Measurements from ENCODE around the gene GRIP1.

Gene GRIP1

GRCh38 chr12:66365718-66366490 is 313.0 kb downstream of the GRIP1 start:
- no peak for DNase-seq

DNA sequence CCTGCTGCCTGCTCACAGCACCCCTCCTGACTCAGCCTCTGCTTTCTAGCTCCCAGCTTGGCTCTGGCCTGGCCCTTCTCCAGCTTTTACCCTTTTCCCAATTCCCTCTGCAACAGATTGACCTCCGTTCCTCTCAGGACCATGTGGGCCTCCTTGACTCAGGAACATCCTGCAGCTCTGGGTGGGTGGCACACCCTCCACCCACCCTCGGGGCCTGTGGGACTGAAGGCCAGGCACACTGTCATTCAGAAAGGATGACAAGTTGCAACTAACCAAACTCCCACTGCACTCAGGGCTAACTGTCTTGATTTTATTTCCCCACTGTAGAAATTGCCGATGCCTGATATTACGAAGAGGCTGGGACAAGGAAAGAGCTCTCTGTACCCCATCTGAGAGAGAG is 317.2 kb downstream of the GRIP1 start:
- no peak for DNase-seq

- no peak for DNase-seq
Measured at GRCh38 chr12:66359300-66359699, 319.6 kb downstream of the GRIP1 start.

- DNase-seq = no peak
Measured at GRCh38 chr12:66354291-66354690, 324.6 kb downstream of the GRIP1 start.

GRCh38 chr12:66352899-66353298 is 326.0 kb downstream of the GRIP1 start:
- DNase-seq = no peak

- no peak for DNase-seq
Measured at GRCh38 chr12:66352197-66352596, 326.7 kb downstream of the GRIP1 start.

GRCh38 chr12:66351301-66351700 is 327.6 kb downstream of the GRIP1 start:
- DNase-seq = no peak

DNA sequence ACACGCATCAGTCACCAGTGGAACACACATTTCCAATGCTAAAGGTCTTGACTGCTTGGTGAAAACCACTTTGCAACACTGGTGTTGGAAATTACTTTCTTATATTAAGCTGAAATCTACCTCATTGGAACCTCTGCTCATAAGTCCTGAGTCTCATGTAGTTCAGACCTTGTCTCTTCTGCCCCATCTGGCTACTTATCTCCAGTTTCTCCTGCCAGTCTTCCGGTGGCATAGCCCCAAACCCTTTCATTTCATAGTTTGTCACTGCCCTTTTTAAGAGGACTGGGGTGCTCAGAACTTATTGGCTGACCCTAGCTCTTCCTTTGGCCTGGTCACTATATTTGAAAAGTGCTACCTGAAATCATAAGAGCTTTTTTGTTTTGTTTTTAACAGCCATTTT is 332.9 kb downstream of the GRIP1 start:
- DNase-seq = no peak

DNA sequence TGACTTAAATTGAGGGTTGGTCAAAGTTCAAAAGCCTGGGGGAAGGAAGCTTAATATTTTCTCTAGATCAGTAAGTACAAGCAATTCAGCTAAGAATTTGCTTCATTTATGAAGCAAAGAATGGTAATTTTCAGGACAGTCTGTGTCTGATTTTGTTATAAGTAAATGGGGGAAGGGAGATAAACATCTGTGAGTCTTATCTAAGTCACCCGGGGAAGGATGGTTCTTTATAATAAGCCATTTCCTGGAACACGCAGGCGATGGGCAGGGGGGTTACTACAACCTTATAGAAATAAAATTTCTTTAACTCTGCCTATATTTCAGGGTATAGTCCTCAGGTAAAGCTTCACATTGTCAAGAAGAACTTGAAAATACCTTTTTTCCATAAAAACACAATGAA is 333.7 kb downstream of the GRIP1 start:
- DNase-seq = no peak

DNA sequence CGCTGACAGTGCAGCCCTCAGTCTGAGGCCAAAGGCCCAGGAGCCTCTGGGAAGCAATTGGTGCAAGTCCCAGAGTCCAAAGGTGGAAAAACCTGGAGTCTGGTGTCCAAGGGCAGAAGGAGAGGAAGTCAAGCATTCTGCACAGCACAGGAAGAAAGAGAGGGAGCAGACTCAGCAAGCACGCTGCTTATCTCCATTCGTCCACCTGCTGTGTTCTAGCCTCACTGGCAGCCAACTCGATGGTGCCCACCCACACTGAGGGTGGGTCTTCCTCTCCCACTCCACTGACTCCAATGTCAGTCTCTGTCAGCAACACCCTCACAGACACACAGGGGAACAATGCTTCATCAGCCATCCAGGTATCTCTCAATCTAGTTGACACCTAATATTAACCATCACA is 337.8 kb downstream of the GRIP1 start:
- no peak for DNase-seq

- no peak for DNase-seq
Measured at GRCh38 chr12:66340131-66340530, 338.7 kb downstream of the GRIP1 start.

DNA sequence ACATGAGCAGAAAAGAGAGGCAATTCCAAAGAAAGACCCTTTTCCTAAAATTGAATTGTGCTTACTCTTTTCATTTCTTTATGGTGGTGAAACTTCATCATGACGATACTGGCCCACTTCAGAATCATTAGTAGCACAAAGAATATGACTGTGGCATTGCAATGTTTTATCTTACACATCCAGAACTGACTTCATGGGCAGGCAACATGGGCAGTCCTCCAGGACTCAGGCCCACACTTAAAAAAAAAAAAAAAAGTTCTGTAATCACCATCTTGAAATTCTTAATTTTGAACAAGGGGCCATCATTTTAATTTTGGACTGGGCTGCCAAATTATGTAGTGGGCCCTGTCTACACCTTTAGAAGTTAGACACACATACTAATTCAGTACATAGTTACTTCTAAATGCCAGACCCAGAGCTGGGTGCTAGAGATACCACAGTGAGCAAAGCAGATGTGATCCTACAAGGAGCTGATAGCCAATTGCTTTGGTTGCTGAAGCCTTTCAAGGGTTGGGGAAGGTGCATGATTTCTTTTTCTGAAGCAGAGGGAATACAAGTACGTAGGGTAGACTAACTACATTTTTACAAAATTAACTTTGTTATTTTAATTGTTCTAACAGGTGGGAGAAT is 341.4 kb downstream of the GRIP1 start:
- no peak for DNase-seq

GRCh38 chr12:66335746-66336145 is 343.1 kb downstream of the GRIP1 start:
- no peak for DNase-seq

DNA sequence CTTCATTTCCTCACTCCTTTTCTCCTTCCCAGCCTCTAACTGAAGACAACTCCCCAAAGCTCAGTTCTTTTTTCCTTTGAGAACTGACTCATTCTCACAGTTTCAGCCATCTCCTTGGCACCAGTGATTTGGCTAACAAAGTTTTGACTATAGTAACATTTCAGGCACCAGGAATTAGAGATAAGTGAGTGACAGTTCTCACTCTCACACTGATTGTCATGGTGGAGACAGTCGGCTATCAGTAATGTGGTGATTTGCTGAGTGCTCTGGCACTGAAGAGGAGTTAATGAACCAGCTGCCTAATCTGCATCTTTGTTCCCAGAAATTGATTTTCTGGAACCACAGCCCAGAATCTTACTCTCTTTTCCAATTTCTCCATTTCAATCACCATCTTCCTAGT is 347.1 kb downstream of the GRIP1 start:
- no peak for DNase-seq

DNA sequence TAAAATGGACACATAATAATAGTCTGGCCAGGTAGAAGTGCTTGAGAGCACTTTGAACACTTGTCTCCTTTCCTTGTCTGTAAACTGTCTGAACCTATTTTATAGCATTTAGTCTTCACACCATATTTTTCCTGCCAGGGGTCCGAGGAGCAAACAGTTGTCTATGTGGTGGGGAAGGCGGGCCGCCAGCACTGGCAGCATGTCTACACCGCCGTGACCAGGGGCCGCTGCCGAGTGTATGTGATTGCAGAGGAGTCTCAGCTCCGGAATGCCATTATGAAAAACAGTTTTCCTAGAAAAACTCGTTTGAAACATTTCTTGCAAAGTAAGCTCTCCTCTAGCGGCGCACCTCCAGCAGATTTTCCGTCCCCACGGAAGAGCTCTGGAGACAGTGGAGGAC is 347.9 kb downstream of the GRIP1 start:
- no peak for DNase-seq

DNA sequence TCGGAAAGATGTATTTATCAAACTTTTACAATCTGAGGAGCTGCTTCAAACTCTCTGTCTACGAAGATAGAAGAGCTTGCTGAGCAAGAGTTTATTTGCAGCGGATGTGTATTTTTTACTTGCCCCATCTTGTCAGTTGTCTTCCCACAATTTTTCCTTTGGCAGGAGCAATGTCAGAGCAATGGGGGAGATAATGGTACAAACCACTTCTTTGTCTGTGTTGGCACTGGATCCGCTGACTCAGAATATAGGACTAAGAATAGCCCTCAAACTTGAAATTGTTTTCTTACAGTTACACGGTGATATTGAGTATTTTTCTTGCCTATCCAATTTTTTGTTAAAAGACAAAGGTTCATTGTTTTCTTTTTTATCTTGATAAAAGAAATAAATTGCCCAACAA is 348.9 kb downstream of the GRIP1 start:
- DNase-seq = no peak

DNA sequence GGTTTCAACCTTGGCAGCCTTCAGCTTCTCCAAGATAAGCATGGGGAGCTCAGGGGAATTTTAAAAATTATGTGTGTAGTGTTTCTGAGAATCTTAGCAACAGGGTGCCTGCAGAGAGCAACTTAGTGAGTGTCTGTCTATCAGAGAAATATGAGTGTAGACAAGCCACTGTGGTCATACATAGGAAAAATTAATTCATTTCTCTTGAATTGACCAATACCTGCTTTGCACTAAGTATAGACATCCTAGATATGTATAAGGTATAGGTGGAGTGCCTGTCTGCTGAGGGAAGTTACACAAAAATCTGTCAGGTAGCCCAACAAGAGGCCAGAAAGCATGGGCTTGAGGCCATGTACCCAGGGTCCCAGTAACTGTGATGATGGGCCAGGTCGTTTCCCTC is 355.9 kb downstream of the GRIP1 start:
- no peak for DNase-seq

DNA sequence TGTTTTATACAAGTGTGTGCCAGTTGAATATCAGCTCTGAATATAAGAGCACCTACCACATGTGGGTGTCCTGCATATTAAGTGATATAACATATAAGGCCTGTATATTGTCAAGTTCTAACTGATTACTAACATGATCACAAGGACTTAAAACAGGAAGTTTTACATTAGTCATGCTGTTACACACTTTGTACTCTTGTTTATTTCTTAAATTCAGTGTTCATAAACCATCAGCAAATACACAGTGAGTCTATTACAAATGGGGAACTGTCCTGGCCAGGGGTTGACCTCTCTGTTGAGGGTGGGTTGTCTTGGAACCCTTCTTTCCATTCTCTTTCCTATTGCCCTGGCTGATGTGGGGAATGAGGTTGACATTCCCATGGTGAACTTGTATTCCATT is 357.4 kb downstream of the GRIP1 start:
- DNase-seq = no peak

DNA sequence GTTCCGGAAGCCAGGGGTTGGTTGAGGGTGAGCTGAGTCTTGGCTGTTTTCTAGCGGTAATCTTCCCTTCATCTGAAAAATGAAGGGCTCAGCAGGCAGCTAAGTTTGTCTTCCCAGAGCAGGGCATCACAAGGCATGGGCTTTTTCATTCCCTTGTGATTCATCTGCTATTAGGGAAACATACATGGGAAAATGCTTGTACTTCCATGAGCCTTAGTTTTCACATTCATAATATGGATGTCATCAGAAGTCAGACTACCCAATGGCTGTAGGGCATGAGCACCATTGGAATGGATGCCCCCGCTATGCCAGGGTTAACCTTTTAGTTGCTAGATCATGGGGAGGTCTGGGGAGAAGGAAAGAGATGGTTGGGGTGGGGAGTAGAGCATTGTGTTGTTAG is 357.9 kb downstream of the GRIP1 start:
- no peak for DNase-seq

GRCh38 chr12:66319266-66319954 is 359.5 kb downstream of the GRIP1 start:
- DNase-seq = no peak

GRCh38 chr12:66314278-66314677 is 364.6 kb downstream of the GRIP1 start:
- DNase-seq = no peak

- no peak for DNase-seq
Measured at GRCh38 chr12:66312189-66312588, 366.7 kb downstream of the GRIP1 start.

GRCh38 chr12:66309606-66310005 is 369.3 kb downstream of the GRIP1 start:
- no peak for DNase-seq

- no peak for DNase-seq
Measured at GRCh38 chr12:66304296-66304900, 374.5 kb downstream of the GRIP1 start.

Data from stimulated activated CD4-positive, alpha-beta T cell treated with anti-CD3 and anti-CD28 coated beads, Interleukin-12 subunit alpha, Interleukin-12 subunit beta, amount 100 ng/mL, for 4 hours (primary cell).